ENCODE data around the gene TBC1D3B.

DNA sequence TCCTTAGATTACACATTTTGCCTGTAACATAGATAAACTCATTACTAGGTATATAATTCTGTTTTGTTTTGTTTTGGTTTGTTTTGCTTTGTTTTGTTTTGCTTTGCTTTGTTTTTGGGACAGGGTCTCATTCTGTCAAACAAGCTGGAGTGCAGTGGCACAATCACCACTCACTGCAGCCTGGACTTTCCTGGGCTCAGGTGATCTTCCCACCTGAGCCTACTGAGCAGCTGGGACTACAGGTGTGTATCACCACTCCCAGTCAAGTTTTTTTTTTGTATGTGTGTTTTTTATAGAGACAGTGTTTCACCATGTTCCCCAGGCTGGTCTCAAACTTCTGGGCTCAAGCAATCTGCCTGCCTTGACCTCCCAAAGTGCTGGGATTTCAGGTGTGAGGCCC, 33.1 kb upstream of the TBC1D3B start:
- TF ChIP-seq, protein P1, sequence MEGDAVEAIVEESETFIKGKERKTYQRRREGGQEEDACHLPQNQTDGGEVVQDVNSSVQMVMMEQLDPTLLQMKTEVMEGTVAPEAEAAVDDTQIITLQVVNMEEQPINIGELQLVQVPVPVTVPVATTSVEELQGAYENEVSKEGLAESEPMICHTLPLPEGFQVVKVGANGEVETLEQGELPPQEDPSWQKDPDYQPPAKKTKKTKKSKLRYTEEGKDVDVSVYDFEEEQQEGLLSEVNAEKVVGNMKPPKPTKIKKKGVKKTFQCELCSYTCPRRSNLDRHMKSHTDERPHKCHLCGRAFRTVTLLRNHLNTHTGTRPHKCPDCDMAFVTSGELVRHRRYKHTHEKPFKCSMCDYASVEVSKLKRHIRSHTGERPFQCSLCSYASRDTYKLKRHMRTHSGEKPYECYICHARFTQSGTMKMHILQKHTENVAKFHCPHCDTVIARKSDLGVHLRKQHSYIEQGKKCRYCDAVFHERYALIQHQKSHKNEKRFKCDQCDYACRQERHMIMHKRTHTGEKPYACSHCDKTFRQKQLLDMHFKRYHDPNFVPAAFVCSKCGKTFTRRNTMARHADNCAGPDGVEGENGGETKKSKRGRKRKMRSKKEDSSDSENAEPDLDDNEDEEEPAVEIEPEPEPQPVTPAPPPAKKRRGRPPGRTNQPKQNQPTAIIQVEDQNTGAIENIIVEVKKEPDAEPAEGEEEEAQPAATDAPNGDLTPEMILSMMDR (conservative IDR thresholded peaks at IDR 0.05; ENCODE audit: low read depth, low read length) = no peak
- TF ChIP-seq EZH2 (IDR thresholded peaks at IDR 0.05; ENCODE audit: borderline replicate concordance, low read depth, low read length, poor library complexity, severe bottlenecking) = no peak
